Kidney (tissue), 14 donors: ENCODE measurements around the gene ZDHHC12. TPM values are rescaled to one million over a fixed set of nuclear protein-coding genes. Genes with fewer than 3 reads are reported as not detected.

Experiments
- DNase-seq, 5 donors: peaks; one replicate each; pipeline ENCODE4 v3.0.0-alpha.2; 2013 to 2020
- FAIRE-seq: peaks from 2 replicates; lab custom pipeline; 2012; peaks lifted over from hg19 to GRCh38; lab: Jason Lieb, UNC
- H3K27ac ChIP-seq, 2 donors: one replicate each; pipeline ENCODE4 v1.7.0; 2013; ENCODE audit warnings: low read depth in 2 of 2, low read length in 2 of 2, inconsistent platforms in 1 of 2
- H3K27me3 ChIP-seq: one replicate; pipeline ENCODE4 v1.7.1; 2013; ENCODE audit warnings: low read length, inconsistent platforms; ENCODE audit not compliant: control insufficient read depth, insufficient read depth
- H3K36me3 ChIP-seq, 3 donors: one replicate each; pipeline versions ENCODE4 v1.7.0 to v1.7.1; 2013; ENCODE audit warnings: low read length in 3 of 3, control low read depth in 1 of 3, inconsistent platforms in 1 of 3; ENCODE audit not compliant: insufficient read depth in 3 of 3, control insufficient read depth in 2 of 3
- H3K4me1 ChIP-seq, 3 donors: one replicate each; pipeline versions ENCODE4 v1.7.0 to v1.7.1; 2013; ENCODE audit warnings: low read length in 3 of 3, inconsistent platforms in 1 of 3, low read depth in 1 of 3; ENCODE audit not compliant: control insufficient read depth in 2 of 3, insufficient read depth in 2 of 3
- H3K4me3 ChIP-seq, 3 donors: one replicate each; pipeline versions ENCODE4 v1.7.0 to v1.8.1; 2013; ENCODE audit warnings: low read length in 3 of 3, control low read depth in 1 of 3, inconsistent platforms in 1 of 3
- H3K9ac ChIP-seq, 3 donors: one replicate each; pipeline versions ENCODE4 v1.7.0 to v1.7.1; 2013; ENCODE audit warnings: low read length in 3 of 3, control low read depth in 1 of 3, inconsistent platforms in 1 of 3
- H3K9me3 ChIP-seq, 3 donors: one replicate each; pipeline versions ENCODE4 v1.7.0 to v1.7.1; 2013; ENCODE audit warnings: low read length in 3 of 3, control low read depth in 1 of 3, inconsistent platforms in 1 of 3; ENCODE audit not compliant: control insufficient read depth in 2 of 3, insufficient read depth in 1 of 3
- intact Hi-C: fragments of 100-400 bp; cut with DNase I; formaldehyde crosslinking; loops from one replicate; pipeline ENCODE4 v1.11.1; 2022
- polyA plus RNA-seq: library from polyadenylated mRNA; stranded (reverse); fragments of 350-450 nt; fragmentation: Illumina TruSeq; extraction: RNeasy Lipid Tissue Mini Kit (QIAGEN cat#74804); gene quantifications from one replicate; pipeline ENCODE4 v1.2.3, GENCODE V29; 2014; ENCODE audit warnings: low read depth, low replicate concordance; ENCODE audit not compliant: insufficient read depth
- total RNA-seq: library from RNA; stranded (reverse); fragmentation: NEBNext Ultra II Directional; extraction: Animal tissue kit (Norgen Biotek cat#: 25700); gene quantifications from one replicate; pipeline ENCODE4 v1.2.1, GENCODE V29; 2021
- TF ChIP-seq, protein P1 (sequence below): IDR thresholded peaks from 3 replicates; pipeline ENCODE4 v1.5.1; 2012; ENCODE audit warnings: mild to moderate bottlenecking, moderate library complexity, borderline replicate concordance; ENCODE audit not compliant: insufficient read depth; ENCODE audit errors: extremely low read depth
- donor health status: control.
- donor health status: control.
- donor health status: control.
- donor health status: control.
- donor health status: control.
- donor health status: DM: yes; HTN: yes; CAD: no.
- donor health status: Normal renal cell carcinoma (clear cell type).

ZDHHC12 gene
- total and polyA plus RNA-seq, 2 donors from 2014 or later: 39.9 to 54.7 TPM

DNA sequence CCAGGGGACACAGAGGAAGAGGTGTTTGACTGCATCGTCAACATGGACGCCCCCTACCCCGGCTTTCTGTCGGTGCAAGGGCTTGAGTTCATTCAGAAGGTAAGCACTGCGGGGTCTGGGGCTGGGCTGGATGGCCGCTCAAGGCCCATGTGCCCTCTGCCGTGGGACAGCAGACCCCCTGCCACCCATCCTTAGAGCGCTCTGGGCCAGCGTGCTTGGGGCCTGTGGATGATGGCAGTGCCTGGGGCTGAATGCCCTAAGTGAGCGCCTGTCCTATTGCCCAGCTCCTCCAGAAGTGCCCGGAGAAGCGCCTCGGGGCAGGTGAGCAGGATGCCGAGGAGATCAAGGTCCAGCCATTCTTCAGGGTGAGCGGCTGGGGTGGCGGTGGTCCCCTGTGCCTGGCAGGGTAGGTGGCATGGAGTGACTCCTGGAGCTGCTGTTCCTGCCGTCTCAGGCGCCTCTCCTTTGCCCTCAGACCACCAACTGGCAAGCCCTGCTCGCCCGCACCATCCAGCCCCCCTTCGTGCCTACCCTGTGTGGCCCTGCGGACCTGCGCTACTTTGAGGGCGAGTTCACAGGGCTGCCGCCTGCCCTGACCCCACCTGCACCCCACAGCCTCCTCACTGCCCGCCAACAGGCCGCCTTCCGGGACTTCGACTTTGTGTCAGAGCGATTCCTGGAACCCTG is 3.9 kb downstream of the ZDHHC12 start:
- TF ChIP-seq, protein P1, sequence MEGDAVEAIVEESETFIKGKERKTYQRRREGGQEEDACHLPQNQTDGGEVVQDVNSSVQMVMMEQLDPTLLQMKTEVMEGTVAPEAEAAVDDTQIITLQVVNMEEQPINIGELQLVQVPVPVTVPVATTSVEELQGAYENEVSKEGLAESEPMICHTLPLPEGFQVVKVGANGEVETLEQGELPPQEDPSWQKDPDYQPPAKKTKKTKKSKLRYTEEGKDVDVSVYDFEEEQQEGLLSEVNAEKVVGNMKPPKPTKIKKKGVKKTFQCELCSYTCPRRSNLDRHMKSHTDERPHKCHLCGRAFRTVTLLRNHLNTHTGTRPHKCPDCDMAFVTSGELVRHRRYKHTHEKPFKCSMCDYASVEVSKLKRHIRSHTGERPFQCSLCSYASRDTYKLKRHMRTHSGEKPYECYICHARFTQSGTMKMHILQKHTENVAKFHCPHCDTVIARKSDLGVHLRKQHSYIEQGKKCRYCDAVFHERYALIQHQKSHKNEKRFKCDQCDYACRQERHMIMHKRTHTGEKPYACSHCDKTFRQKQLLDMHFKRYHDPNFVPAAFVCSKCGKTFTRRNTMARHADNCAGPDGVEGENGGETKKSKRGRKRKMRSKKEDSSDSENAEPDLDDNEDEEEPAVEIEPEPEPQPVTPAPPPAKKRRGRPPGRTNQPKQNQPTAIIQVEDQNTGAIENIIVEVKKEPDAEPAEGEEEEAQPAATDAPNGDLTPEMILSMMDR: no peak
- FAIRE-seq: no peak
- Histone ChIP-seq H3K4me3 (no peak overlapping the region), H3K27ac (no peak overlapping the region), H3K27me3 (no peaks in the 10 kb centered on the region), H3K36me3 (no peaks in the 10 kb centered on the region), H3K4me1 (peaks cover 0 to 13% (median 5%) of the 10 kb centered on the region in 3 donors), H3K9ac (no peak overlapping the region), H3K9me3 (no peaks in the 10 kb centered on the region)
- intact Hi-C loops: no loop called here
- DNase-seq: peak in 1 of 5 donors; percentile 57

DNA sequence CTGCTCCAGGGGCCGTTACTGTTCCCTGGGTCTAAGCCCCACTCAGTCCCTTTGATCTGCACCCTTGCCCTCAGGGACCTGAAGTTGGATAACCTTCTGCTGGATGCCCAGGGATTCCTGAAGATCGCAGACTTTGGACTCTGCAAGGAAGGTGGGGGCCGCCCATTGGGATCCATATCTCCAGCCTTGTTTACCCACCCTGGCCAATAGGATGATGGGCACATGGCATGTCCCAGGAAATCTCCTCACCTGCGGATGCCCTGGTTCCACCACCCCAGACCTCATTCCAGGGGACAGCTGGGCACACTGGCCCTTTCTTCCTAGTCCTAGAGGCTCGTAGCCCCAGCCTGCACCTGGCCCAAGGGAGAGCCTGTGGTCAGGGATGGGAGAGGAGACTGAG is 5.5 kb downstream of the ZDHHC12 start:
- Histone ChIP-seq H3K4me3 (no peak overlapping the region), H3K4me1 (peaks cover 0 to 4% (median 0%) of the 10 kb centered on the region in 3 donors), H3K36me3 (no peaks in the 10 kb centered on the region), H3K9me3 (no peaks in the 10 kb centered on the region), H3K9ac (no peak overlapping the region), H3K27ac (no peak overlapping the region), H3K27me3 (no peaks in the 10 kb centered on the region)
- FAIRE-seq: no peak
- intact Hi-C loops: no loop called here
- DNase-seq: peak in 1 of 5 donors; percentile 47
- TF ChIP-seq, protein P1: no peak

DNA sequence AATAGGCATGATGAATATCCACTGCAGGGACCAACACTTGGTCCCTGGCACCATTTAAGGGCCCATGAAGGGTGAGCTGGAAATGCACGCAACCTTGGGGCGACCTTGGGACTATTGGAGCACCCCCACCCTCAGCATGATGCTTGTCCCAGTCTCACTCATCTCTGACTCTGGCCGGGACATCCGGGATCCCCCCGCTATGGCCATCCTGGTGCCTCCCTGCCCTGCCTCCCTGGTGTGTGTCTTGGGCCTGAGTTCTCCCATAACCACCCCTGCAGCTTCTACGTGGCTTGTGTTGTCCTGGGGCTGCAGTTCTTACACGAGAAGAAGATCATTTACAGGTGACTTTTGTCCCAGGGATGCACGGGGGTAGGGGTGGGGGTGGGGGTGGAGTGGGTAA is 5.9 kb downstream of the ZDHHC12 start:
- no peak for FAIRE-seq
- no peaks in the 10 kb centered on the region for H3K9me3 ChIP-seq
- H3K4me1 ChIP-seq: peaks cover 0 to 2% (median 0%) of the 10 kb centered on the region in 3 donors
- no peak overlapping the region for H3K27ac ChIP-seq
- TF ChIP-seq, protein P1: no peak
- peak in 1 of 5 donors; percentile 39 for DNase-seq
- H3K9ac ChIP-seq: no peak overlapping the region
- H3K36me3 ChIP-seq: no peaks in the 10 kb centered on the region
- intact Hi-C loops: no loop called here
- H3K4me3 ChIP-seq: no peak overlapping the region
- H3K27me3 ChIP-seq: no peaks in the 10 kb centered on the region
